LoVo (cell line): Measurements from ENCODE around the gene ITPK1.
"Not testable (repeated sequence)": the region's sequence is repeated elsewhere in the genome, so short reads cannot be mapped to it uniquely, and the experiment has no call there.

Source experiments
- DNase-seq: peaks from one replicate; pipeline ENCODE4 v3.0.0-alpha.2; 2016; ENCODE audit warnings: low spot score

The ITPK1 gene

GRCh38 chr14:93115821-93116675, at the start of gene ITPK1:
TSS of gene ITPK1 (minus strand) at chr14:93115925. CDS start at chr14:93115163, 762 bp downstream.
- peak; percentile 70 for DNase-seq

GRCh38 chr14:93163564-93163963, 47.8 kb upstream of the ITPK1 start:
- DNase-seq = no peak

GRCh38 chr14:93161411-93161940, 45.8 kb upstream of the ITPK1 start:
- no peak for DNase-seq

GRCh38 chr14:93160353-93160801, 44.7 kb upstream of the ITPK1 start:
- no peak for DNase-seq

- not testable (repeated sequence) for DNase-seq
These were observed 44.1 kb upstream of the ITPK1 start for GRCh38 chr14:93159625-93160352.

- not testable (repeated sequence) for DNase-seq
These were observed 42.6 kb upstream of the ITPK1 start for GRCh38 chr14:93158349-93158748.

GRCh38 chr14:93156693-93157369, 41.1 kb upstream of the ITPK1 start:
- DNase-seq = no peak

GRCh38 chr14:93155667-93156066, 39.9 kb upstream of the ITPK1 start:
- DNase-seq = no peak

GRCh38 chr14:93153121-93153520, 37.4 kb upstream of the ITPK1 start:
- no peak for DNase-seq

GRCh38 chr14:93150227-93151208, 34.8 kb upstream of the ITPK1 start:
- no peak for DNase-seq

GRCh38 chr14:93148979-93149378, 33.3 kb upstream of the ITPK1 start:
- no peak for DNase-seq

- no peak for DNase-seq
These were observed 30.4 kb upstream of the ITPK1 start for GRCh38 chr14:93146119-93146518.

- DNase-seq = no peak
These were observed 27.3 kb upstream of the ITPK1 start for GRCh38 chr14:93142854-93143652.

GRCh38 chr14:93137864-93138263, 22.1 kb upstream of the ITPK1 start:
- DNase-seq = no peak

- not testable (repeated sequence) for DNase-seq
These were observed 20.8 kb upstream of the ITPK1 start for GRCh38 chr14:93136508-93136907.

- no peak for DNase-seq
These were observed 20.3 kb upstream of the ITPK1 start for GRCh38 chr14:93136009-93136408.

GRCh38 chr14:93135399-93135798, 19.7 kb upstream of the ITPK1 start:
- DNase-seq = no peak

GRCh38 chr14:93133464-93133863, 17.7 kb upstream of the ITPK1 start:
- no peak for DNase-seq

- DNase-seq = peak; percentile 34
These were observed 16.8 kb upstream of the ITPK1 start for GRCh38 chr14:93132472-93133065.
